ENCODE measurements around the gene DMAC1. TPM values are rescaled to one million over a fixed set of nuclear protein-coding genes. Genes with fewer than 3 reads are reported as not detected.

The DMAC1 gene
- total RNA-seq, 2 donors from 2014 or later, result 60.6 to 69.0 TPM

- no peak for TF ChIP-seq CTCF (conservative IDR thresholded peaks at IDR 0.05)
- no peaks in the 10 kb centered on the region for H3K9me3 Mint-ChIP-seq
- DNase-seq, result no peak
- no peaks in the 10 kb centered on the region for H3K4me1 Mint-ChIP-seq
- H3K27ac Mint-ChIP-seq, result no peak overlapping the region
- no peaks in the 10 kb centered on the region for H3K36me3 ChIP-seq (ENCODE audit: control insufficient read depth, insufficient read depth, low read length)
- no peak overlapping the region for H3K27ac ChIP-seq (ENCODE audit: low read depth, low read length)
- no peaks in the 10 kb centered on the region for H3K4me1 ChIP-seq (ENCODE audit: control insufficient read depth, insufficient read depth, low read length)
- no peak overlapping the region for H3K9ac ChIP-seq (ENCODE audit: extremely low read depth, low read length, poor library complexity, severe bottlenecking)
- H3K27me3 ChIP-seq (ENCODE audit: control insufficient read depth, insufficient read depth, low read length, poor library complexity, severe bottlenecking), result no peaks in the 10 kb centered on the region
- no peaks in the 10 kb centered on the region for H3K36me3 Mint-ChIP-seq (ENCODE audit: low read depth)
- H3K9me3 ChIP-seq (ENCODE audit: control insufficient read depth, low read length), result no peaks in the 10 kb centered on the region
- H3K4me3 Mint-ChIP-seq, result no peak overlapping the region
- WGBS, 2 experiments (ENCODE audit: insufficient coverage in 1 of 2, insufficient read length in 1 of 2), result 89 to 93% methylated on average over 2 to 5 of the region's 5 CpGs
- H3K4me3 ChIP-seq (ENCODE audit: low read length), result no peak overlapping the region
- no peaks in the 10 kb centered on the region for H3K27me3 Mint-ChIP-seq (ENCODE audit: insufficient read depth)
These were observed 24.1 kb upstream of the DMAC1 start for GRCh38 chr9:7823651-7824050.

GRCh38 chr9:7819984-7820383 lies 20.4 kb upstream of the DMAC1 start:
- Mint-ChIP-seq H3K4me3 (no peak overlapping the region), H3K36me3 (ENCODE audit: low read depth) (no peaks in the 10 kb centered on the region), H3K9me3 (no peaks in the 10 kb centered on the region), H3K27ac (no peak overlapping the region), H3K27me3 (ENCODE audit: insufficient read depth) (no peaks in the 10 kb centered on the region), H3K4me1 (peaks cover 2% of the 10 kb centered on the region)
- Histone ChIP-seq H3K4me3 (ENCODE audit: low read length) (no peak overlapping the region), H3K4me1 (ENCODE audit: control insufficient read depth, insufficient read depth, low read length) (no peaks in the 10 kb centered on the region), H3K36me3 (ENCODE audit: control insufficient read depth, insufficient read depth, low read length) (no peaks in the 10 kb centered on the region), H3K9ac (ENCODE audit: extremely low read depth, low read length, poor library complexity, severe bottlenecking) (no peak overlapping the region), H3K9me3 (ENCODE audit: control insufficient read depth, low read length) (no peaks in the 10 kb centered on the region), H3K27me3 (ENCODE audit: control insufficient read depth, insufficient read depth, low read length, poor library complexity, severe bottlenecking) (no peaks in the 10 kb centered on the region), H3K27ac (ENCODE audit: low read depth, low read length) (no peak overlapping the region)
- no CpG with 5 or more reads among the region's 1 CpG for WGBS, 2 experiments (ENCODE audit: insufficient coverage in 1 of 2, insufficient read length in 1 of 2)
- DNase-seq, result no peak
- no peak for TF ChIP-seq CTCF (conservative IDR thresholded peaks at IDR 0.05)

- H3K27ac Mint-ChIP-seq, result no peak overlapping the region
- 94% methylated on average over 2 of the region's 2 CpGs; no CpG with 5 or more reads in 1 of the 2 experiments for WGBS, 2 experiments (ENCODE audit: insufficient coverage in 1 of 2, insufficient read length in 1 of 2)
- Histone ChIP-seq H3K4me3 (ENCODE audit: low read length) (no peak overlapping the region), H3K27ac (ENCODE audit: low read depth, low read length) (no peak overlapping the region), H3K4me1 (ENCODE audit: control insufficient read depth, insufficient read depth, low read length) (no peaks in the 10 kb centered on the region), H3K9me3 (ENCODE audit: control insufficient read depth, low read length) (no peaks in the 10 kb centered on the region), H3K36me3 (ENCODE audit: control insufficient read depth, insufficient read depth, low read length) (no peaks in the 10 kb centered on the region), H3K9ac (ENCODE audit: extremely low read depth, low read length, poor library complexity, severe bottlenecking) (no peak overlapping the region), H3K27me3 (ENCODE audit: control insufficient read depth, insufficient read depth, low read length, poor library complexity, severe bottlenecking) (peaks cover under 1% of the 10 kb centered on the region)
- H3K4me3 Mint-ChIP-seq, result no peak overlapping the region
- peaks cover 2% of the 10 kb centered on the region for H3K4me1 Mint-ChIP-seq
- TF ChIP-seq CTCF (conservative IDR thresholded peaks at IDR 0.05), result no peak
- no peaks in the 10 kb centered on the region for H3K36me3 Mint-ChIP-seq (ENCODE audit: low read depth)
- no peak for DNase-seq
- no peaks in the 10 kb centered on the region for H3K27me3 Mint-ChIP-seq (ENCODE audit: insufficient read depth)
- no peaks in the 10 kb centered on the region for H3K9me3 Mint-ChIP-seq
These were observed 16.4 kb upstream of the DMAC1 start for GRCh38 chr9:7816021-7816420.
